Right lobe of liver (tissue), 4 donors: Measurements from ENCODE around the gene DCUN1D3.

Experiments
- CTCF ChIP-seq, 4 donors: fragments of 200-600 bp in 3 of 4; fragments of 450-650 bp in 1 of 4; IDR thresholded peaks; one replicate each; pipeline versions ENCODE4 v1.5.1 to v1.8.0; 2016 to 2022; ENCODE audit warnings: antibody characterized with exemption in 4 of 4, mild to moderate bottlenecking in 2 of 4
- POLR2A ChIP-seq: fragments of 450-650 bp; IDR thresholded peaks from one replicate; pipeline ENCODE4 v1.6.1; 2017; ENCODE audit warnings: antibody characterized with exemption, mild to moderate bottlenecking
- donor health status: DM: no; HTN: no; CAD: no.
- donor health status: DM: no; HTN: no; CAD: no.
- donor health status: DM: no; HTN: yes; CAD: no.

GRCh38 chr16:20833086-20833485 is 67.1 kb downstream of the DCUN1D3 start:
- TF ChIP-seq POLR2A: no peak
- TF ChIP-seq CTCF (IDR thresholded peaks at IDR 0.05): no peak
